IMR-90 (cell line): ENCODE measurements around the gene FRAS1.

Experiments used
- CEBPB ChIP-seq: IDR thresholded peaks from 2 replicates; pipeline ENCODE4 v1.6.1; 2012; ENCODE audit warnings: low read depth, low read length, improper control_type of control experiment
- CHD1 ChIP-seq: IDR thresholded peaks from 2 replicates; pipeline ENCODE4 v1.6.1; 2012; ENCODE audit warnings: low read depth, low read length, improper control_type of control experiment
- CTCF ChIP-seq: conservative IDR thresholded peaks from 2 replicates; pipeline ENCODE4 v1.5.1; 2012; ENCODE audit warnings: mild to moderate bottlenecking, low read depth, low read length, improper control_type of control experiment
- FOS ChIP-seq: fragments of 150-350 bp; IDR thresholded peaks from 2 replicates; pipeline ENCODE4 v1.6.1; 2016; ENCODE audit warnings: low read depth, low read length
- MAFK ChIP-seq: IDR thresholded peaks from 2 replicates; pipeline ENCODE4 v1.6.1; 2012; ENCODE audit warnings: low read depth, low read length, improper control_type of control experiment
- MXI1 ChIP-seq: IDR thresholded peaks from 2 replicates; pipeline ENCODE4 v1.6.1; 2012; ENCODE audit warnings: low read depth, mild to moderate bottlenecking, low read length, moderate library complexity, borderline replicate concordance
- POLR2A ChIP-seq: IDR thresholded peaks from 2 replicates; pipeline ENCODE4 v1.6.1; 2012; ENCODE audit warnings: mild to moderate bottlenecking, low read depth, low read length
- RAD21 ChIP-seq: IDR thresholded peaks from 2 replicates; pipeline ENCODE4 v1.6.1; 2012; ENCODE audit warnings: low read length, improper control_type of control experiment
- RFX5 ChIP-seq: IDR thresholded peaks from 2 replicates; pipeline ENCODE4 v1.8.0; 2012; ENCODE audit warnings: low read depth, mild to moderate bottlenecking, low read length, moderate library complexity

GRCh38 chr4:78480286-78480685 lies 423.2 kb downstream of the FRAS1 start:
- no peak for TF ChIP-seq CTCF
- no peak for TF ChIP-seq RFX5
- TF ChIP-seq FOS, result no peak
- no peak for TF ChIP-seq CEBPB
- TF ChIP-seq MAFK, result no peak
- TF ChIP-seq POLR2A, result no peak
- no peak for TF ChIP-seq RAD21
- no peak for TF ChIP-seq MXI1
- no peak for TF ChIP-seq CHD1
